DOHH2 (cell line): ENCODE data around the gene ZNF211.

Source experiments
- H3F3A ChIP-seq: fragments of 200-600 bp; sonication (generic), shearing (Covaris generic); 2 replicates; pipeline ENCODE4 v1.6.0; 2016; ENCODE audit warnings: antibody characterized with exemption, mild to moderate bottlenecking; ENCODE audit not compliant: control insufficient read depth, insufficient read depth
- H3K27ac ChIP-seq: fragments of 200-600 bp; sonication (generic); 2 replicates; pipeline ENCODE4 v1.5.1; 2014; ENCODE audit warnings: low read depth, mild to moderate bottlenecking, low read length, moderate library complexity
- H3K27me3 ChIP-seq: fragments of 200-600 bp; sonication (generic); 2 replicates; pipeline ENCODE4 v1.6.1; 2014; ENCODE audit warnings: mild to moderate bottlenecking, low read length, mixed read lengths; ENCODE audit not compliant: control insufficient read depth
- H3K36me3 ChIP-seq: fragments of 200-600 bp; sonication (generic); 2 replicates; pipeline ENCODE4 v1.6.1; 2014; ENCODE audit warnings: mild to moderate bottlenecking, low read length, moderate library complexity, mixed read lengths; ENCODE audit not compliant: control insufficient read depth
- H3K4me1 ChIP-seq: fragments of 200-600 bp; sonication (generic); 2 replicates; pipeline ENCODE4 v1.6.1; 2014; ENCODE audit warnings: mild to moderate bottlenecking, low read length, mixed read lengths; ENCODE audit not compliant: control insufficient read depth
- H3K4me2 ChIP-seq: fragments of 200-600 bp; sonication (generic); 2 replicates; pipeline ENCODE4 v1.6.0; 2014; ENCODE audit warnings: mild to moderate bottlenecking, low read length, moderate library complexity
- H3K4me3 ChIP-seq: fragments of 200-600 bp; sonication (generic); 2 replicates; pipeline ENCODE4 v1.5.1; 2014; ENCODE audit warnings: mild to moderate bottlenecking, low read length, mixed read lengths
- H3K79me2 ChIP-seq: fragments of 200-600 bp; sonication (generic); 2 replicates; pipeline ENCODE4 v1.6.1; 2014; ENCODE audit warnings: mild to moderate bottlenecking, low read length, mixed read lengths; ENCODE audit not compliant: control insufficient read depth
- H3K9me2 ChIP-seq: fragments of 200-600 bp; sonication (generic); replicated peaks from 2 replicates; pipeline ENCODE4 v1.6.1; 2014; ENCODE audit warnings: mild to moderate bottlenecking, low read length, mixed read lengths; ENCODE audit not compliant: control insufficient read depth
- H3K9me3 ChIP-seq: fragments of 200-600 bp; sonication (generic); 2 replicates; pipeline ENCODE4 v1.6.1; 2014; ENCODE audit warnings: antibody characterized with exemption, low read length, mixed read lengths; ENCODE audit not compliant: control insufficient read depth, insufficient read depth
- H4K20me1 ChIP-seq: fragments of 200-600 bp; sonication (generic); 2 replicates; pipeline ENCODE4 v1.6.0; 2014; ENCODE audit warnings: low read depth, mild to moderate bottlenecking, antibody characterized with exemption, low read length, moderate library complexity; ENCODE audit not compliant: control insufficient read depth, insufficient read depth
- CTCF ChIP-seq: fragments of 200-600 bp; sonication (generic); IDR thresholded peaks from one replicate; pipeline ENCODE4 v1.5.1; 2014; ENCODE audit warnings: antibody characterized with exemption, mild to moderate bottlenecking, low read depth, low read length; ENCODE audit not compliant: poor library complexity, severe bottlenecking
- EZH2phosphoT487 ChIP-seq: fragments of 200-600 bp; sonication (generic); IDR thresholded peaks from 2 replicates; pipeline ENCODE4 v1.6.1; 2017; ENCODE audit warnings: borderline replicate concordance, mild to moderate bottlenecking, antibody characterized with exemption, low read length, moderate library complexity, mixed read lengths

ZNF211 gene

GRCh38 chr19:57655443-57655842 is 22.5 kb downstream of the ZNF211 start:
- H3K4me2 ChIP-seq = no peak overlapping the region
- H3K79me2 ChIP-seq = no peaks in the 10 kb centered on the region
- H4K20me1 ChIP-seq = no peaks in the 10 kb centered on the region
- no peaks in the 10 kb centered on the region for H3F3A ChIP-seq
- no peaks in the 10 kb centered on the region for H3K9me2 ChIP-seq
- no peaks in the 10 kb centered on the region for H3K4me1 ChIP-seq
- TF ChIP-seq EZH2phosphoT487 (no peak), CTCF (no peak)
- no peaks in the 10 kb centered on the region for H3K36me3 ChIP-seq
- no peak overlapping the region for H3K27ac ChIP-seq
- no peaks in the 10 kb centered on the region for H3K27me3 ChIP-seq
- peaks cover 18% of the 10 kb centered on the region; the same call in 1 of the 2 replicates for H3K9me3 ChIP-seq
- H3K4me3 ChIP-seq = no peak overlapping the region

GRCh38 chr19:57656346-57656745 is 23.4 kb downstream of the ZNF211 start:
- no peak overlapping the region for H3K4me2 ChIP-seq
- no peaks in the 10 kb centered on the region for H3K27me3 ChIP-seq
- no peaks in the 10 kb centered on the region for H4K20me1 ChIP-seq
- no peaks in the 10 kb centered on the region for H3K4me1 ChIP-seq
- no peaks in the 10 kb centered on the region for H3F3A ChIP-seq
- no peaks in the 10 kb centered on the region for H3K79me2 ChIP-seq
- TF ChIP-seq EZH2phosphoT487 (no peak), CTCF (no peak)
- no peaks in the 10 kb centered on the region for H3K9me2 ChIP-seq
- H3K4me3 ChIP-seq = no peak overlapping the region
- no peaks in the 10 kb centered on the region for H3K36me3 ChIP-seq
- H3K27ac ChIP-seq = no peak overlapping the region
- peaks cover 18% of the 10 kb centered on the region; the same call in 1 of the 2 replicates for H3K9me3 ChIP-seq

GRCh38 chr19:57664269-57665127 is 31.5 kb downstream of the ZNF211 start:
- Histone ChIP-seq H3K9me3 (peaks cover 18% of the 10 kb centered on the region; the same call in 1 of the 2 replicates), H3K4me3 (no peak overlapping the region), H3K79me2 (no peaks in the 10 kb centered on the region), H3K36me3 (no peaks in the 10 kb centered on the region), H4K20me1 (no peaks in the 10 kb centered on the region), H3F3A (no peaks in the 10 kb centered on the region), H3K27ac (no peak overlapping the region), H3K4me2 (no peak overlapping the region), H3K9me2 (no peaks in the 10 kb centered on the region), H3K4me1 (no peaks in the 10 kb centered on the region), H3K27me3 (no peaks in the 10 kb centered on the region)
- TF ChIP-seq CTCF = no peak
- TF ChIP-seq EZH2phosphoT487 = no peak
